ENCODE data around the gene GAB4.
"Not testable (repeated sequence)": the region's sequence is repeated elsewhere in the genome, so short reads cannot be mapped to it uniquely, and the experiment has no call there.

GAB4 gene

GRCh38 chr22:16925407-16925966 is 82.5 kb downstream of the GAB4 start:
- H3K27ac ChIP-seq (ENCODE audit: low read length): no peak overlapping the region
- peaks cover 14% of the 10 kb centered on the region for H3K27me3 ChIP-seq (ENCODE audit: insufficient read depth, low read length)
- no peaks in the 10 kb centered on the region for H3K4me1 ChIP-seq (ENCODE audit: insufficient read depth, low read length)

GRCh38 chr22:16922706-16923105 is 85.3 kb downstream of the GAB4 start:
- Histone ChIP-seq H3K27me3 (ENCODE audit: insufficient read depth, low read length) (peaks cover 7% of the 10 kb centered on the region), H3K9me3 (ENCODE audit: insufficient read depth, low read depth, low read length) (no peaks in the 10 kb centered on the region), H3K36me3 (ENCODE audit: insufficient read depth, low read depth, low read length) (no peaks in the 10 kb centered on the region), H3K4me3 (ENCODE audit: low read length) (no peak overlapping the region), H3K27ac (ENCODE audit: low read length) (no peak overlapping the region), H3K9ac (ENCODE audit: low read depth, low read length) (no peak overlapping the region), H3K4me1 (ENCODE audit: insufficient read depth, low read length) (no peaks in the 10 kb centered on the region)

More at GRCh38 chr22:16925407-16925966, 82.5 kb downstream of the GAB4 start:
- Histone ChIP-seq H3K4me3 (ENCODE audit: low read length) (no peak overlapping the region), H3K9me3 (ENCODE audit: insufficient read depth, low read depth, low read length) (no peaks in the 10 kb centered on the region), H3K9ac (ENCODE audit: low read depth, low read length) (no peak overlapping the region), H3K36me3 (ENCODE audit: insufficient read depth, low read depth, low read length) (no peaks in the 10 kb centered on the region)

GRCh38 chr22:16922076-16922475 is 85.9 kb downstream of the GAB4 start:
- no peaks in the 10 kb centered on the region for H3K36me3 ChIP-seq (ENCODE audit: insufficient read depth, low read depth, low read length)
- no peak overlapping the region for H3K27ac ChIP-seq (ENCODE audit: low read length)
- H3K27me3 ChIP-seq (ENCODE audit: insufficient read depth, low read length): peaks cover 7% of the 10 kb centered on the region
- no peak overlapping the region for H3K4me3 ChIP-seq (ENCODE audit: low read length)
- H3K4me1 ChIP-seq (ENCODE audit: insufficient read depth, low read length): no peaks in the 10 kb centered on the region
- no peak overlapping the region for H3K9ac ChIP-seq (ENCODE audit: low read depth, low read length)
- H3K9me3 ChIP-seq (ENCODE audit: insufficient read depth, low read depth, low read length): no peaks in the 10 kb centered on the region

- no peaks in the 10 kb centered on the region for H3K36me3 ChIP-seq (ENCODE audit: insufficient read depth, low read depth, low read length)
- H3K9me3 ChIP-seq (ENCODE audit: insufficient read depth, low read depth, low read length): no peaks in the 10 kb centered on the region
- no peak overlapping the region for H3K4me3 ChIP-seq (ENCODE audit: low read length)
- H3K27ac ChIP-seq (ENCODE audit: low read length): no peak overlapping the region
- H3K4me1 ChIP-seq (ENCODE audit: insufficient read depth, low read length): no peaks in the 10 kb centered on the region
- H3K9ac ChIP-seq (ENCODE audit: low read depth, low read length): no peak overlapping the region
- H3K27me3 ChIP-seq (ENCODE audit: insufficient read depth, low read length): no peaks in the 10 kb centered on the region; the same call in 1 of the 2 replicates
Measured at GRCh38 chr22:16917144-16918003, 90.6 kb downstream of the GAB4 start.

GRCh38 chr22:16915701-16916100 is 92.3 kb downstream of the GAB4 start:
- no peaks in the 10 kb centered on the region for H3K4me1 ChIP-seq (ENCODE audit: insufficient read depth, low read length)
- H3K27ac ChIP-seq (ENCODE audit: low read length): no peak overlapping the region
- no peaks in the 10 kb centered on the region; the same call in 1 of the 2 replicates for H3K27me3 ChIP-seq (ENCODE audit: insufficient read depth, low read length)
- H3K4me3 ChIP-seq (ENCODE audit: low read length): no peak overlapping the region
- no peak overlapping the region for H3K9ac ChIP-seq (ENCODE audit: low read depth, low read length)
- no peaks in the 10 kb centered on the region for H3K36me3 ChIP-seq (ENCODE audit: insufficient read depth, low read depth, low read length)
- no peaks in the 10 kb centered on the region for H3K9me3 ChIP-seq (ENCODE audit: insufficient read depth, low read depth, low read length)

- not testable (repeated sequence) for H3K27ac ChIP-seq (ENCODE audit: low read length); H3K27me3 ChIP-seq (ENCODE audit: insufficient read depth, low read length); H3K36me3 ChIP-seq (ENCODE audit: insufficient read depth, low read depth, low read length); H3K9ac ChIP-seq (ENCODE audit: low read depth, low read length); H3K9me3 ChIP-seq (ENCODE audit: insufficient read depth, low read depth, low read length); H3K4me1 ChIP-seq (ENCODE audit: insufficient read depth, low read length); H3K4me3 ChIP-seq (ENCODE audit: low read length)
Measured at GRCh38 chr22:16914911-16915310, 93.1 kb downstream of the GAB4 start.

GRCh38 chr22:16914006-16914405 is 94.0 kb downstream of the GAB4 start:
- H3K27ac ChIP-seq (ENCODE audit: low read length): no peak overlapping the region
- no peaks in the 10 kb centered on the region; the same call in 1 of the 2 replicates for H3K27me3 ChIP-seq (ENCODE audit: insufficient read depth, low read length)
- no peaks in the 10 kb centered on the region for H3K4me1 ChIP-seq (ENCODE audit: insufficient read depth, low read length)
- no peaks in the 10 kb centered on the region for H3K9me3 ChIP-seq (ENCODE audit: insufficient read depth, low read depth, low read length)
- no peaks in the 10 kb centered on the region for H3K36me3 ChIP-seq (ENCODE audit: insufficient read depth, low read depth, low read length)
- H3K4me3 ChIP-seq (ENCODE audit: low read length): no peak overlapping the region
- no peak overlapping the region for H3K9ac ChIP-seq (ENCODE audit: low read depth, low read length)

- Histone ChIP-seq H3K27me3 (ENCODE audit: insufficient read depth, low read length) (no peaks in the 10 kb centered on the region; the same call in 1 of the 2 replicates), H3K9me3 (ENCODE audit: insufficient read depth, low read depth, low read length) (no peaks in the 10 kb centered on the region), H3K9ac (ENCODE audit: low read depth, low read length) (no peak overlapping the region), H3K4me1 (ENCODE audit: insufficient read depth, low read length) (no peaks in the 10 kb centered on the region), H3K27ac (ENCODE audit: low read length) (no peak overlapping the region), H3K36me3 (ENCODE audit: insufficient read depth, low read depth, low read length) (no peaks in the 10 kb centered on the region), H3K4me3 (ENCODE audit: low read length) (no peak overlapping the region)
Measured at GRCh38 chr22:16912281-16912680, 95.7 kb downstream of the GAB4 start.
